GM23248 (cell line): ENCODE results near the gene BTLA.

ENCODE experiments used
- EZH2 ChIP-seq: fragments of 200-600 bp; sonication (generic); IDR thresholded peaks from 2 replicates; pipeline ENCODE4 v1.6.1; 2018; ENCODE audit warnings: antibody characterized with exemption, mild to moderate bottlenecking; ENCODE audit not compliant: insufficient read depth, poor library complexity, severe bottlenecking
- EZH2phosphoT487 ChIP-seq: fragments of 200-600 bp; sonication (generic); IDR thresholded peaks from 2 replicates; pipeline ENCODE4 v1.6.1; 2018; ENCODE audit warnings: antibody characterized with exemption, moderate library complexity, mild to moderate bottlenecking, low read depth; ENCODE audit not compliant: insufficient read depth

DNA sequence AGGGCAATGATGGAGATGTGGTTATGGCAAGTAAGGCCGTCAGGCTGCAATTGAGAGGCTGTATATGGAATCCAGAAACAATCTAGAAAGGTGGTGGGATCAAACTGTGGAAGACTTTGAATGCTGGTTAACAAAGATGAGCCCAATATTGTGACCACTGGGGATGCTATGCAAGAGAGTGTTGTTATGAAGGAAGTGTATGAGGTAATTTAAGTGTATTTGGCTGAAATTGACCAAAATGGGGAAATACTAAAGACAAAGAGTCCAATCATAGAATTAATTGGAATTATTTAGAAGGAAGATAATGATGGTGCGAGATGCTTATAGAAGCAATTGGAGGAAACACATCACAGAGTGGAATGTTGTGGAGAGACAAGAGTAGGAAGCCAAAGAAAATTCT lies 24.5 kb downstream of the BTLA start:
- TF ChIP-seq EZH2, result no peak
- TF ChIP-seq EZH2phosphoT487, result no peak
